Measurements from ENCODE around the gene RASSF10.
"Not testable (repeated sequence)": the region's sequence is repeated elsewhere in the genome, so short reads cannot be mapped to it uniquely, and the experiment has no call there.

The RASSF10 gene

DNA sequence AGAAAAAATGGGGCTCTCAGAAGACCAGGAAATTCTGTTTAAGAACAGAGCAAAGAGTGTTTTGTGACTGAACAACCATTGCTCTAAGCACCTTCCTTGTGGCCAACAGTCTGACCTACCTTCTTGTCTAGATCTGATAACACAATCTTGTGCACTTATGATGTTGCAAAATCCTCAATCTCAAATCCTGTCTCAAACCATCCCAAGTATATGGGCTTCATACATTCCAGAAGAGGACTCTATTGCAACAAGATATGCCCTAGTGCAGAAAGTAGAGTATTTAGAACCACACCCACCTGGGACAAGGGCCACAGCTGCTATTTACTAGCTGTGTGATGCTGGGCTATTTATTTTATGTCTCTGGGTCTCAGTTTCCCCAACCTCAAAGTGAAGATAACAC is 27.1 kb downstream of the RASSF10 start:
- Histone ChIP-seq H3K9ac (ENCODE audit: low read depth in 1 of 2, low read length in 2 of 2) (no peak overlapping the region), H3K27ac (ENCODE audit: low read depth in 2 of 2, low read length in 2 of 2) (no peak overlapping the region), H3K4me3 (ENCODE audit: low read length in 2 of 2) (no peak overlapping the region), H3K36me3 (ENCODE audit: control insufficient read depth in 2 of 2, insufficient read depth in 2 of 2, low read length in 2 of 2) (no peaks in the 10 kb centered on the region), H3K9me3 (ENCODE audit: control insufficient read depth in 2 of 2, low read length in 2 of 2) (no peaks in the 10 kb centered on the region), H3K27me3 (ENCODE audit: control insufficient read depth in 2 of 2, insufficient read depth in 2 of 2, low read length in 2 of 2) (no peaks in the 10 kb centered on the region), H3K4me1 (ENCODE audit: control insufficient read depth in 2 of 2, insufficient read depth in 2 of 2, low read length in 2 of 2) (peaks cover 0 to 9% of the 10 kb centered on the region in 2 donors)

DNA sequence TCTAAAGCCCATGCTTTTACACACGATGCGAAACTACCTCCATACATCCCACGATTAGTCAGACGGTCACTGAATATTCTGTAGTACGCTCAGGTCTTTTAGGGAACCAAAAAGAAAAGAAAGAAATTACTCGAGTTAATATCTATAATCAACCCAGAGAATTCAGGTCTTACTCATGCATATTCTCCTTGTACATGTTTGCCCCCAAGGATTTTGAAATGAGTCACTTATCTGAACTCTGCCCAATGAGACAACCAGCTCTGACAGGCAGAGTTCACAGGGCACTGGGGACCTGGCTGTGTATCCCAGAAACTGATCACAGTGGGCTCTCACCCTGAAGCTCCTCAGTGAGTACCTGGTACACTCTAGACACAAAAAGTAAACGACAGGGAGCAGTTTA is 29.2 kb downstream of the RASSF10 start:
- no peaks in the 10 kb centered on the region for H3K36me3 ChIP-seq (ENCODE audit: control insufficient read depth in 2 of 2, insufficient read depth in 2 of 2, low read length in 2 of 2)
- no peak overlapping the region for H3K4me3 ChIP-seq (ENCODE audit: low read length in 2 of 2)
- peaks cover 3 to 13% of the 10 kb centered on the region in 2 donors for H3K4me1 ChIP-seq (ENCODE audit: control insufficient read depth in 2 of 2, insufficient read depth in 2 of 2, low read length in 2 of 2)
- no peak overlapping the region for H3K9ac ChIP-seq (ENCODE audit: low read depth in 1 of 2, low read length in 2 of 2)
- H3K27me3 ChIP-seq (ENCODE audit: control insufficient read depth in 2 of 2, insufficient read depth in 2 of 2, low read length in 2 of 2), result no peaks in the 10 kb centered on the region
- H3K9me3 ChIP-seq (ENCODE audit: control insufficient read depth in 2 of 2, low read length in 2 of 2), result no peaks in the 10 kb centered on the region
- H3K27ac ChIP-seq (ENCODE audit: low read depth in 2 of 2, low read length in 2 of 2), result no peak overlapping the region

DNA sequence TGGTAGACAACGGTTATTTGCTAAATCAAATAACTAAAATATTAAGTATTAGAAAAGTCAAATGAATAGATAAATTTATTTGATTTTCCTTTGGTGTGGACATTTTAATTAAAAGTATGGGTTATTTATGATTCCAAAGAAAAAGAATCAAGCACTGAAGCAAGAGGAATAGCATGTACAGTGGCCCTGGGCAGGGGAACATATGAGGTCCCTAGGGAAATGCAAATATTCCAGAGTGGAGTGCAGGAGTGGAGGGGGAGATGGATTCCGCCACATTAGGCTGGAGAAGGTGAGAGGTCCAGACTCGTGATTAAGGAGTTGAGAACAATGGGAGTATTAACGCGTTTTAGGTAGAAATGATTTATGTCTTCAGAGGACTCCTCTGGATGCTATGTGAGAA is 30.0 kb downstream of the RASSF10 start:
- Histone ChIP-seq H3K9me3 (ENCODE audit: control insufficient read depth in 2 of 2, low read length in 2 of 2) (no peaks in the 10 kb centered on the region), H3K9ac (ENCODE audit: low read depth in 1 of 2, low read length in 2 of 2) (no peak overlapping the region), H3K4me3 (ENCODE audit: low read length in 2 of 2) (no peak overlapping the region), H3K27me3 (ENCODE audit: control insufficient read depth in 2 of 2, insufficient read depth in 2 of 2, low read length in 2 of 2) (no peaks in the 10 kb centered on the region), H3K4me1 (ENCODE audit: control insufficient read depth in 2 of 2, insufficient read depth in 2 of 2, low read length in 2 of 2) (peaks cover 5 to 21% of the 10 kb centered on the region in 2 donors), H3K27ac (ENCODE audit: low read depth in 2 of 2, low read length in 2 of 2) (no peak overlapping the region), H3K36me3 (ENCODE audit: control insufficient read depth in 2 of 2, insufficient read depth in 2 of 2, low read length in 2 of 2) (no peaks in the 10 kb centered on the region)

DNA sequence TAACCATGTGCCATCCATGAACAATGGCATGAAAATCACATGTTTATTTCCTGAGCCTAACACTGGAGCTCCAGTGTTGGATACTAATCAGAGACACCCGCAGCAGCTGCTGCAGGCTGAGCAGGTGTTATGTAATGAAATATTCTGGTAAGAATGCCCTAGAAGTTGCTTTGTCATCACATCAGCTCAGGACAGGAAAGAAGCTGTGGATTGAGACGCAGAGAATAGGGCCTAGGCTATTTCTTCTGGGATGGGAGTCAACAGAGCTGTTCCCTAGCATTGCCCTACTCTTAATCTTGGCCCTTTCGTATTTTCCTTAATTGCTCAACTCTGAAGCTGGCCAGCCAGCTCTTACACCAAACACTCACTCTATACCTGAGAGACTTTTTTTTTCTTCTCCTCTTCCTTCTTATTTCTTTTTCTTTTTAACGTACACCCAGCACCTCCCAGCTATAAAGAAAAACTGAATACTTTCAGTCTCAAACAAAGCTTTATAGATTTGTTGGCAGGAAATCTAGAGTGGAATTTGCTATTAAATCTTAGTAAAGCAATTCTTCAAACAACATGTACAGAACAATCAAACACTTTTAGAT is 31.9 kb downstream of the RASSF10 start:
- peaks cover 5 to 25% of the 10 kb centered on the region in 2 donors for H3K4me1 ChIP-seq (ENCODE audit: control insufficient read depth in 2 of 2, insufficient read depth in 2 of 2, low read length in 2 of 2)
- peak overlapping the region; percentile 61 to 73 for H3K27ac ChIP-seq (ENCODE audit: low read depth in 2 of 2, low read length in 2 of 2)
- H3K9me3 ChIP-seq (ENCODE audit: control insufficient read depth in 2 of 2, low read length in 2 of 2), result no peaks in the 10 kb centered on the region
- H3K9ac ChIP-seq (ENCODE audit: low read depth in 1 of 2, low read length in 2 of 2), result no peak overlapping the region
- peaks cover 0 to 2% of the 10 kb centered on the region in 2 donors for H3K27me3 ChIP-seq (ENCODE audit: control insufficient read depth in 2 of 2, insufficient read depth in 2 of 2, low read length in 2 of 2)
- no peak overlapping the region for H3K4me3 ChIP-seq (ENCODE audit: low read length in 2 of 2)
- H3K36me3 ChIP-seq (ENCODE audit: control insufficient read depth in 2 of 2, insufficient read depth in 2 of 2, low read length in 2 of 2), result no peaks in the 10 kb centered on the region

DNA sequence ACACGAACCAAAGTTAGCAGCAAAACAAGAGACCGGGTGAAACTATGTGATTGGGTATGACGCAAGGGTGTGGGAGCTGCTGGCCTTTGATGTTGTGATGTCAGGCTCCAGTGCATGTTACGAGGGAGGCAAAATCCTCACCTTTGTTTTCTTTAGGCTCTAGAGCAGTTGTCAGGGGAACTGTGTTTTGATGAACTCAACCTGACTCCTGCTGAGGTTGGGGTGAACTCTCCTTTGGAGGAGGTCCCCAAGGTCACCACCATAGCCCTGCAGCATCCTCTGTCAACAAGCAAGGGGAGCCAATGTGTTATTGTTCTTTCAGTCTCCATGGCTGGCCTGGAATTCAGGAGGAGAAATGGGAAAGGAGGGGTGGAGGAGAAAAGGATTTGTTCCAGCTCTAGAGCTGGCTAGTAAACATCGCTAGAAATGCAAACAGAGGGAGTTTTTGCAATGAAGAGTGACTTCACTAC is 33.8 kb downstream of the RASSF10 start:
- H3K36me3 ChIP-seq (ENCODE audit: control insufficient read depth in 2 of 2, insufficient read depth in 2 of 2, low read length in 2 of 2), result no peaks in the 10 kb centered on the region
- peaks cover 0 to 4% of the 10 kb centered on the region in 2 donors for H3K27me3 ChIP-seq (ENCODE audit: control insufficient read depth in 2 of 2, insufficient read depth in 2 of 2, low read length in 2 of 2)
- H3K27ac ChIP-seq (ENCODE audit: low read depth in 2 of 2, low read length in 2 of 2), result peak overlapping the region in 1 of 2 donors; percentile 14
- no peak overlapping the region for H3K4me3 ChIP-seq (ENCODE audit: low read length in 2 of 2)
- H3K9me3 ChIP-seq (ENCODE audit: control insufficient read depth in 2 of 2, low read length in 2 of 2), result no peaks in the 10 kb centered on the region
- no peak overlapping the region for H3K9ac ChIP-seq (ENCODE audit: low read depth in 1 of 2, low read length in 2 of 2)
- peaks cover 5 to 25% of the 10 kb centered on the region in 2 donors for H3K4me1 ChIP-seq (ENCODE audit: control insufficient read depth in 2 of 2, insufficient read depth in 2 of 2, low read length in 2 of 2)

DNA sequence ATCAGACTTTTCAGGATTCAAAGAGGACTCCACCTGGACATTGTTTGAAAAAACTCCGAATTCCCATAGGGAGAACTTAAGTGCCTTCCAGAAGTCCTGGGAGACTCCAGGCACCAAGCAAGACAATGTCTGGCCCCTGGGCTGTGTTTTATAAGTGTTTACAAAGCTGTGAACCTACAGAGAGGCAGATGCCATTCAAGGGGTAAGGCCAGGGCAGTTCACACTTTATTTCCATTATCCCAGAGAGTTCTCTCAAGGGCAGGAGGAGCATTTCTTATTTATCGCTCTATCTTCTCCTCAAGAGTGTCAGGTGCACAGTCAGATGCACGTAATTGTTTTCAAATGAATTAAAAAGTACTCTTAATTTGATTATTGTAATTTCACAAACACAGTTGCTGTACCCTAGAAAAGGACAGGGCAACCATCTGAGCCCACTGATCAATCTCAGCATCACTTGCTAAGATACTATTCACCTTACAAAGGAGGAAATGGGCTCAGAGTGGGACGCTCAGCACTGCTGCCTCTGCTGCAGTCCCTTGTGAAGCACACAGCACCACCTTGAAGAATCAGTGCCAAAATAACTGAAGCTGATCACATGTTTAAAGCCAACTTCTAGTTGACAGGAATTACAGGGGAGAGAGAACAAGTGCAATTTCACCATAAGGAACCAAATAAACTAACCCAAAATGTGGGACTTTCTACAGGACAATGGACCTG is 35.0 kb downstream of the RASSF10 start:
- peaks cover 5 to 25% of the 10 kb centered on the region in 2 donors for H3K4me1 ChIP-seq (ENCODE audit: control insufficient read depth in 2 of 2, insufficient read depth in 2 of 2, low read length in 2 of 2)
- H3K27ac ChIP-seq (ENCODE audit: low read depth in 2 of 2, low read length in 2 of 2), result peak overlapping the region in 1 of 2 donors; percentile 15
- no peak overlapping the region for H3K9ac ChIP-seq (ENCODE audit: low read depth in 1 of 2, low read length in 2 of 2)
- no peaks in the 10 kb centered on the region for H3K36me3 ChIP-seq (ENCODE audit: control insufficient read depth in 2 of 2, insufficient read depth in 2 of 2, low read length in 2 of 2)
- no peaks in the 10 kb centered on the region for H3K9me3 ChIP-seq (ENCODE audit: control insufficient read depth in 2 of 2, low read length in 2 of 2)
- peaks cover 0 to 4% of the 10 kb centered on the region in 2 donors for H3K27me3 ChIP-seq (ENCODE audit: control insufficient read depth in 2 of 2, insufficient read depth in 2 of 2, low read length in 2 of 2)
- no peak overlapping the region for H3K4me3 ChIP-seq (ENCODE audit: low read length in 2 of 2)

DNA sequence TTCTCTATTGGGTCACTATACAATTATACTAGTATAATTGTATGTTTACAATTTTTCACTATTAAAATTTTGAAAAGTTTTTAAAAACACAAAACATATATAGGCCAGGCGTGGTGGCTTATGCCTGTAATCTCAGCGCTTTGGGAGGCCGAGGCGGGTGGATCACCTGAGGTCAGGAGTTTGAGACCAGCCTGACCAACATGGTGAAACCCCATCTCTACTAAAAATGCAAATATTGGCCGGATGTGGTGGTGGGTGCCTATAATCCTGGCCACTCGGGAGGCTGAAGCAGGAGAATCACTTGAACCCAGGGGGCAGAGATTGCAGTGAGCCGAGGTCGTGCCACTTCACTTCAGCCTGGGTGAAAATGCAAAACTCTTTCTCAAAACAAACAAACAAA is 36.0 kb downstream of the RASSF10 start:
- peaks cover 5 to 25% of the 10 kb centered on the region in 2 donors for H3K4me1 ChIP-seq (ENCODE audit: control insufficient read depth in 2 of 2, insufficient read depth in 2 of 2, low read length in 2 of 2)
- not testable (repeated sequence) for H3K9ac ChIP-seq (ENCODE audit: low read depth in 1 of 2, low read length in 2 of 2); H3K27ac ChIP-seq (ENCODE audit: low read depth in 2 of 2, low read length in 2 of 2); H3K27me3 ChIP-seq (ENCODE audit: control insufficient read depth in 2 of 2, insufficient read depth in 2 of 2, low read length in 2 of 2); H3K36me3 ChIP-seq (ENCODE audit: control insufficient read depth in 2 of 2, insufficient read depth in 2 of 2, low read length in 2 of 2); H3K4me3 ChIP-seq (ENCODE audit: low read length in 2 of 2); H3K9me3 ChIP-seq (ENCODE audit: control insufficient read depth in 2 of 2, low read length in 2 of 2)

DNA sequence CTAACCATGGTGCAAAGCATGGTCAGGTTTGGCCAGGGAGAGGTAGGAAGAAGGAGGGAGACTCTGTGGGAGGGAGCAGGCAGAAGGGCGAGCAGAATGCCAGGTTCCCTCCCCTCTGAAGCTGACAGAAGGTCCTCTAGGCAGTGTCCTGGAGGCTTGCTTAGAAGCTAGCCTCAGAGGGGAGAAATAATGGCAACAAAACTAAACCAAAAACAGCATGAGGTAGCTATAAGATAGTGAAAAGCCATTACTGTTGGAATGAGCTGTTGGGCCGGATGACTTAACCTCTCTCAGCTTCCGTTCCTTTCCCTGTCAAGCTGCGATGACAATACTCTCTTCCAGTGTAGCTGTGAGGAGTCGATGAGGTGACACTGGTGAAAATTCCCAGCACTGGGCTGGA is 36.6 kb downstream of the RASSF10 start:
- no peaks in the 10 kb centered on the region for H3K36me3 ChIP-seq (ENCODE audit: control insufficient read depth in 2 of 2, insufficient read depth in 2 of 2, low read length in 2 of 2)
- H3K9me3 ChIP-seq (ENCODE audit: control insufficient read depth in 2 of 2, low read length in 2 of 2), result no peaks in the 10 kb centered on the region
- H3K9ac ChIP-seq (ENCODE audit: low read depth in 1 of 2, low read length in 2 of 2), result no peak overlapping the region
- peaks cover 5 to 24% of the 10 kb centered on the region in 2 donors for H3K4me1 ChIP-seq (ENCODE audit: control insufficient read depth in 2 of 2, insufficient read depth in 2 of 2, low read length in 2 of 2)
- H3K4me3 ChIP-seq (ENCODE audit: low read length in 2 of 2), result no peak overlapping the region
- no peak overlapping the region for H3K27ac ChIP-seq (ENCODE audit: low read depth in 2 of 2, low read length in 2 of 2)
- H3K27me3 ChIP-seq (ENCODE audit: control insufficient read depth in 2 of 2, insufficient read depth in 2 of 2, low read length in 2 of 2), result peaks cover 0 to 4% of the 10 kb centered on the region in 2 donors

DNA sequence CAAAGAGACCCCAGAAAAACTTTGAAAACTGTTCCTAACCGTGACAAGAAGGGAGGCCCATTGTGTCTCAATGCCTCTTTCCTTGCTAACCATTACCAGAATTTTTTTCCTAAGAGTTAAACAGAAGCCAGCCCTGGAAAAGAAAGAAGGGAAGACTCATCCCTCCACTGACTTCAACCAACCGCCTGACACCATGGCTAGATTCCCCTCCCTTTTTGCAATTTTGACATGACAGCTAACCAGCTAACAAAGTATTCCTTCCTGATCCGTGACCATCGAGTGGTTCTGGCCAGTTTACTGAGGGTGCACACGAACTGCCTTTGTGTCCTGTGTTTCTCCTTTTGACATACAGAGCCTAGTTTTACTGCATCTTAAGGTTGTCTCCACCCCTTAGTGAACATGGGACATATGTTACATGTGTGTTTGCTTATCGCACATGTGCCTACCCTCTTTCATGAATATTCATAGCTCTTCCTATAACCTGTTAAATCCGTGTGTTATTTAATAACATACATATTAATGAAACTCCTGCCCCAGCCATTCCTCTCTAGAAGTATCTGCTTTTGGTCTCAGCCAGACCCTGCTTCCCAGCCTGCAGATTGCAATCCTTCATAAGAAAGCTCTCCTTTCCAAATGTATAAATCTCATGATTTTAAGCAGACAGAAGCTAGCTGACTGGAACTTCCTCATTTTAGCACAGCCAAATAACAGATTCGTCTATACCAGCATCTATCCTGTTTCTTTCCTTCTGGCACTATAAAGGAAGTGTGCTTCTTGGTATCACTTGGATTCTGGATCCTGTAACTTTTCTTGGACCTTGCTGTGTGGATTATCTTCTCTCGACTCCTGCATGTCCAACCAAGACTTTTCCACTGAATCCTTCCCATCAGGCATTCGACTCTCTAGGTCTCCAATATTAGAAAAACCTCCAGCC is 37.8 kb downstream of the RASSF10 start:
- Histone ChIP-seq H3K4me3 (ENCODE audit: low read length in 2 of 2) (no peak overlapping the region), H3K27ac (ENCODE audit: low read depth in 2 of 2, low read length in 2 of 2) (no peak overlapping the region), H3K27me3 (ENCODE audit: control insufficient read depth in 2 of 2, insufficient read depth in 2 of 2, low read length in 2 of 2) (peaks cover 0 to 4% of the 10 kb centered on the region in 2 donors), H3K9me3 (ENCODE audit: control insufficient read depth in 2 of 2, low read length in 2 of 2) (no peaks in the 10 kb centered on the region), H3K4me1 (ENCODE audit: control insufficient read depth in 2 of 2, insufficient read depth in 2 of 2, low read length in 2 of 2) (peaks cover 5 to 19% of the 10 kb centered on the region in 2 donors), H3K36me3 (ENCODE audit: control insufficient read depth in 2 of 2, insufficient read depth in 2 of 2, low read length in 2 of 2) (no peaks in the 10 kb centered on the region), H3K9ac (ENCODE audit: low read depth in 1 of 2, low read length in 2 of 2) (no peak overlapping the region)

DNA sequence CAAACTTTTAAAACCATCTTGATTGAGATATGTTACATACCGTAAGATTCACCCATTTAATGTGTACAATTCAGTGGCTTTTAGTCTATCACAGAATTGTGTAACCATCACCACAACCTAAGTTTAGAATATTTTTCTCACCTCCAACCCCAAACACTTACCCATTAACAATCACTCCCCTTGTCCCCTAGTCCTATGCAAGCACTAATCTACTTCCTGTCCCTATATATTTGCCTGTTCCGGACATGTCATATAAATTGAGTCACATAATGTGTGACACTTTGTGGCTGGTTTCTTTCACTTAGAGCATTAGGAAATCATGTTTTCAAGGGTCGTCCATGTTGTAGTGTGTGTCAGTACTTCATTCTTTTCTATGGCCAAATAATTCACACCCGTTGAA is 38.8 kb downstream of the RASSF10 start:
- no peak overlapping the region for H3K27ac ChIP-seq (ENCODE audit: low read depth in 2 of 2, low read length in 2 of 2)
- H3K4me1 ChIP-seq (ENCODE audit: control insufficient read depth in 2 of 2, insufficient read depth in 2 of 2, low read length in 2 of 2), result peaks cover 9 to 22% of the 10 kb centered on the region in 2 donors
- no peaks in the 10 kb centered on the region for H3K36me3 ChIP-seq (ENCODE audit: control insufficient read depth in 2 of 2, insufficient read depth in 2 of 2, low read length in 2 of 2)
- no peak overlapping the region for H3K4me3 ChIP-seq (ENCODE audit: low read length in 2 of 2)
- H3K9me3 ChIP-seq (ENCODE audit: control insufficient read depth in 2 of 2, low read length in 2 of 2), result no peaks in the 10 kb centered on the region
- H3K9ac ChIP-seq (ENCODE audit: low read depth in 1 of 2, low read length in 2 of 2), result no peak overlapping the region
- peaks cover 0 to 4% of the 10 kb centered on the region in 2 donors for H3K27me3 ChIP-seq (ENCODE audit: control insufficient read depth in 2 of 2, insufficient read depth in 2 of 2, low read length in 2 of 2)
